K562 (cell line): ENCODE data around the gene GZMM. TPM values are rescaled to one million over a fixed set of nuclear protein-coding genes. Genes with fewer than 3 reads are reported as not detected.

Experiments
- ATAC-seq: fragments of 200-7000 bp; cut with Tn5 transposase; 3 replicates; pipeline ENCODE4 v1.9.1; 2020; ENCODE audit warnings: moderate library complexity
- BruUV-seq: library from RNA; stranded (reverse); fragments of 400-500 nt; replicated peaks from 2 replicates; lab custom pipeline; 2021; lab: Mats Ljungman, UMichigan
- CTCF ChIA-PET: fragments of 300-600 bp; formaldehyde crosslinking; extraction: SDS; loops from one replicate; lab custom pipeline; 2021; ENCODE audit warnings: low intra/inter-chr PET ratio; lab: Yijun Ruan, JAX
- POLR2A ChIA-PET: fragments of 300-600, 350-650 bp; sonication (Branson Sonifier 250); formaldehyde crosslinking; extraction: SDS; loops from one replicate; lab custom pipeline; 2021; ENCODE audit warnings: antibody characterized with exemption, inconsistent platforms; lab: Yijun Ruan, JAX
- DNase-seq, 4 experiments: peaks; one replicate each; pipeline versions ENCODE4 v3.0.0 to v3.0.0-alpha.2; 2011 to 2018; ENCODE audit warnings: low spot score in 3 of 4, mixed read lengths in 3 of 4; ENCODE audit errors: extremely low read depth in 1 of 4
- FAIRE-seq: peaks from 2 replicates; lab custom pipeline; 2011; peaks lifted over from hg19 to GRCh38; lab: Jason Lieb, UNC
- H2AFZ ChIP-seq: 2 replicates; pipeline ENCODE4 v1.6.0; 2011; ENCODE audit warnings: low read depth, low read length, control low read depth, inconsistent platforms
- H3K27ac ChIP-seq: fragments of 200-600 bp; 3 replicates; pipeline ENCODE4 v1.8.0; 2011; ENCODE audit warnings: low read depth, mild to moderate bottlenecking, control low read depth, inconsistent platforms, low read length, moderate library complexity, mixed read lengths; ENCODE audit errors: extremely low read depth
- H3K27me3 ChIP-seq, 2 experiments: fragments of 300-600 bp in 1 of 2; 2 replicates in 1 of 2; 3 replicates in 1 of 2; pipeline versions ENCODE4 v1.6.0 to v1.8.0; 2011; ENCODE audit warnings: inconsistent platforms in 2 of 2, low read length in 2 of 2, mild to moderate bottlenecking in 1 of 2, mixed read lengths in 1 of 2, moderate library complexity in 1 of 2; ENCODE audit not compliant: control insufficient read depth in 2 of 2, insufficient read depth in 2 of 2
- H3K36me3 ChIP-seq: fragments of 300-600 bp; 3 replicates; pipeline ENCODE4 v1.8.0; 2011; ENCODE audit warnings: mild to moderate bottlenecking, low read length, inconsistent platforms; ENCODE audit not compliant: control insufficient read depth, insufficient read depth
- H3K4me1 ChIP-seq, 2 experiments: fragments of 200-600 bp in 1 of 2; replicated peaks in 1 of 2; 2 replicates in 1 of 2; 3 replicates in 1 of 2; pipeline versions ENCODE4 v1.5.1 to v1.8.0; 2011; ENCODE audit warnings: inconsistent platforms in 2 of 2, low read length in 2 of 2, mild to moderate bottlenecking in 1 of 2, mixed read lengths in 1 of 2, moderate library complexity in 1 of 2; ENCODE audit not compliant: control insufficient read depth in 2 of 2, insufficient read depth in 2 of 2
- H3K4me2 ChIP-seq: 2 replicates; pipeline ENCODE4 v1.6.1; 2011; ENCODE audit warnings: low read length, control low read depth, inconsistent platforms, mixed read lengths; ENCODE audit not compliant: insufficient read depth
- H3K4me3 ChIP-seq: fragments of 200-600 bp; sonication (generic), shearing (Covaris generic); 2 replicates; pipeline ENCODE4 v1.5.1; 2016; ENCODE audit warnings: control low read depth, inconsistent platforms
- H3K79me2 ChIP-seq: fragments of 200-600 bp; 3 replicates; pipeline ENCODE4 v1.8.0; 2011; ENCODE audit warnings: low read length, inconsistent platforms; ENCODE audit not compliant: control insufficient read depth, insufficient read depth
- H3K9ac ChIP-seq, 2 experiments: 2 replicates each; pipeline versions ENCODE4 v1.6.0 to v1.6.1; 2011; ENCODE audit warnings: low read depth in 2 of 2, low read length in 2 of 2, control low read depth in 1 of 2, inconsistent platforms in 1 of 2, mild to moderate bottlenecking in 1 of 2, mixed read lengths in 1 of 2; ENCODE audit not compliant: insufficient read depth in 1 of 2
- H3K9me1 ChIP-seq: one replicate; pipeline ENCODE4 v1.6.0; 2011; ENCODE audit warnings: inconsistent platforms, mild to moderate bottlenecking, low read length, moderate library complexity; ENCODE audit not compliant: control insufficient read depth, insufficient read depth
- H3K9me3 ChIP-seq: replicated peaks from 2 replicates; pipeline ENCODE4 v1.5.1; 2011; ENCODE audit warnings: low read depth, low read length, inconsistent platforms; ENCODE audit not compliant: control insufficient read depth, insufficient read depth
- H4K20me1 ChIP-seq: replicated peaks from 2 replicates; pipeline ENCODE4 v1.6.1; 2011; ENCODE audit warnings: low read length, inconsistent platforms, mixed read lengths; ENCODE audit not compliant: control insufficient read depth, insufficient read depth
- CXXC5 ChIP-seq: fragments of 250-450 bp; sonication (Bioruptor Pico); IDR thresholded peaks from 2 replicates; pipeline ENCODE4 v1.8.0; 2022; ENCODE audit warnings: inconsistent platforms, mild to moderate bottlenecking, moderate library complexity
- E2F6 ChIP-seq, 2 experiments: IDR thresholded peaks; 2 replicates each; pipeline ENCODE4 v1.6.1; 2011; ENCODE audit warnings: borderline replicate concordance in 1 of 2, control low read depth in 1 of 2, low read depth in 1 of 2, low read length in 1 of 2, mild to moderate bottlenecking in 1 of 2, mixed read lengths in 1 of 2, moderate library complexity in 1 of 2; ENCODE audit not compliant: insufficient read depth in 1 of 2, insufficient read length in 1 of 2, poor library complexity in 1 of 2, severe bottlenecking in 1 of 2; ENCODE audit errors: extremely low read depth in 1 of 2
- FOXM1 ChIP-seq, 2 experiments: fragments of 450-650 bp in 1 of 2; sonication (generic) in 1 of 2; formaldehyde crosslinking in 1 of 2; IDR thresholded peaks; 2 replicates each; pipeline versions ENCODE4 v1.6.1 to v1.9.0; 2017 to 2022; ENCODE audit warnings: low read depth in 2 of 2, mild to moderate bottlenecking in 2 of 2, missing genetic modification reagents in 1 of 2, moderate library complexity in 1 of 2
- RB1 ChIP-seq: fragments of 450-650 bp; IDR thresholded peaks from 2 replicates; pipeline ENCODE4 v1.6.1; 2017; ENCODE audit warnings: low read depth, mild to moderate bottlenecking
- RBFOX2 ChIP-seq: fragments of 200-400 bp; formaldehyde crosslinking; IDR thresholded peaks from 2 replicates; pipeline ENCODE4 v1.6.1; 2017; ENCODE audit warnings: low read depth, mild to moderate bottlenecking, low read length, moderate library complexity
- ZNF143 ChIP-seq: sonication (generic); formaldehyde crosslinking; IDR thresholded peaks from 2 replicates; pipeline ENCODE4 v1.9.0; 2022; ENCODE audit warnings: mild to moderate bottlenecking, missing genetic modification reagents
- ZNF24 ChIP-seq: fragments of 450-650 bp; IDR thresholded peaks from 2 replicates; pipeline ENCODE4 v1.6.1; 2016
- WGBS: fragments of 100-300 bp; shearing (Covaris generic); methylation state at CpG from one replicate; pipeline ENCODE4 v1.1.6; 2016; ENCODE audit warnings: low coverage, mixed read lengths; ENCODE audit not compliant: insufficient coverage; ENCODE audit errors: missing lambda C conversion rate; 5-methylcytosine and 5-hydroxymethylcytosine counted together
- in situ Hi-C: fragments of 300-500 bp; cut with MboI; formaldehyde crosslinking; loops from 4 replicates; pipeline ENCODE4 v1.15.0; 2018; ENCODE audit warnings: inconsistent platforms, mixed read lengths
- intact Hi-C: fragments of 100-400 bp; cut with micrococcal nuclease; formaldehyde crosslinking; loops from 2 replicates; pipeline ENCODE4 v1.14.2; 2022
- polyA plus RNA-seq, 8 experiments: library from polyadenylated mRNA; depleted of rRNA in 4 of 8; stranded (reverse) in 5 of 8; unstranded in 3 of 8; fragments of >200 nt; fragmentation: Nextera tagmentation in 2 of 8; fragmentation: Illumina TruSeq in 1 of 8; extraction: Ambion mirVana in 2 of 8; extraction: Trizol in 1 of 8; gene quantifications; 2 replicates each; pipeline versions ENCODE4 v1.2.1 to v1.2.3, GENCODE V29; 2011 to 2014; ENCODE audit warnings: inconsistent platforms in 1 of 8, missing spikeins in 1 of 8
- total RNA-seq, 7 experiments: library from RNA; depleted of rRNA in 6 of 7; stranded (reverse); fragments of >200 nt in 6 of 7; fragmentation: Illumina TruSeq in 2 of 7; extraction: Trizol in 2 of 7; gene quantifications; 2 replicates each; pipeline versions ENCODE4 v1.2.1 to v1.2.3, GENCODE V29; 2011 to 2021; ENCODE audit warnings: low replicate concordance in 1 of 7
- TF ChIP-seq, protein P1 (sequence below), 2 experiments: IDR thresholded peaks; 2 replicates each; pipeline ENCODE4 v1.6.1; 2012; ENCODE audit warnings: improper control_type of control experiment in 2 of 2, low read depth in 2 of 2, low read length in 2 of 2, borderline replicate concordance in 1 of 2

The GZMM gene
- total and polyA plus RNA-seq, 9 of the 15 experiments (the other 6 are each of a cell fraction or from before 2014, with no cell fraction given): 0.08 to 2.6 (median 0.70) TPM; not detected in 2

GRCh38 chr19:590396-590745 is 46.5 kb downstream of the GZMM start:
- CTCF ChIA-PET: no interaction called here
- peaks cover 17% of the 10 kb centered on the region; the same call in 1 of the 2 replicates for H4K20me1 ChIP-seq
- H3K9me1 ChIP-seq: no peaks in the 10 kb centered on the region
- H3K4me2 ChIP-seq: no peak overlapping the region
- FAIRE-seq: no peak
- DNase-seq: peak in 2 of 4 experiments; percentile 36 to 69
- no peaks in the 10 kb centered on the region for H3K9me3 ChIP-seq
- H3K27ac ChIP-seq: no peak overlapping the region
- H3K4me3 ChIP-seq: peak overlapping the region; percentile 28; the same call in 1 of the 2 replicates
- WGBS: 1% methylated on average over 22 of the region's 50 CpGs
- H3K36me3 ChIP-seq: no peaks in the 10 kb centered on the region
- peak; percentile 29 for ATAC-seq
- POLR2A ChIA-PET: interaction anchor here (0.9 kb wide), 1 partner anchor 16 kb away, joined by 4 read pairs; no protein-coding TSS in a partner anchor
- peak overlapping the region in 1 of 2 experiments; percentile 71; a peak in 2 of 4 replicates for H3K9ac ChIP-seq
- no TSS peak for BruUV-seq
- in situ Hi-C loops: no loop called here
- H3K27me3 ChIP-seq: peaks cover 8 to 27% of the 10 kb centered on the region in 2 experiments; a peak in 4 of 5 replicates
- H2AFZ ChIP-seq: no peak overlapping the region
- H3K4me1 ChIP-seq: peaks cover 3 to 80% of the 10 kb centered on the region in 2 experiments; a peak in 3 of 5 replicates
- intact Hi-C loops: no loop called here
- H3K79me2 ChIP-seq: no peaks in the 10 kb centered on the region
- TF ChIP-seq, protein P1, sequence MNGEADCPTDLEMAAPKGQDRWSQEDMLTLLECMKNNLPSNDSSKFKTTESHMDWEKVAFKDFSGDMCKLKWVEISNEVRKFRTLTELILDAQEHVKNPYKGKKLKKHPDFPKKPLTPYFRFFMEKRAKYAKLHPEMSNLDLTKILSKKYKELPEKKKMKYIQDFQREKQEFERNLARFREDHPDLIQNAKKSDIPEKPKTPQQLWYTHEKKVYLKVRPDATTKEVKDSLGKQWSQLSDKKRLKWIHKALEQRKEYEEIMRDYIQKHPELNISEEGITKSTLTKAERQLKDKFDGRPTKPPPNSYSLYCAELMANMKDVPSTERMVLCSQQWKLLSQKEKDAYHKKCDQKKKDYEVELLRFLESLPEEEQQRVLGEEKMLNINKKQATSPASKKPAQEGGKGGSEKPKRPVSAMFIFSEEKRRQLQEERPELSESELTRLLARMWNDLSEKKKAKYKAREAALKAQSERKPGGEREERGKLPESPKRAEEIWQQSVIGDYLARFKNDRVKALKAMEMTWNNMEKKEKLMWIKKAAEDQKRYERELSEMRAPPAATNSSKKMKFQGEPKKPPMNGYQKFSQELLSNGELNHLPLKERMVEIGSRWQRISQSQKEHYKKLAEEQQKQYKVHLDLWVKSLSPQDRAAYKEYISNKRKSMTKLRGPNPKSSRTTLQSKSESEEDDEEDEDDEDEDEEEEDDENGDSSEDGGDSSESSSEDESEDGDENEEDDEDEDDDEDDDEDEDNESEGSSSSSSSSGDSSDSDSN (IDR thresholded peaks at IDR 0.05; ENCODE audit: borderline replicate concordance in 1 of 2, low read depth in 2 of 2, low read length in 2 of 2): peak in 1 of 2 experiments; percentile 51; a peak in 1 of 4 replicates
- no peak for TF ChIP-seq ZNF24
- peak; percentile 45 to 86 for TF ChIP-seq E2F6 (IDR thresholded peaks at IDR 0.05; ENCODE audit: borderline replicate concordance in 1 of 2, extremely low read depth in 1 of 2, insufficient read depth in 1 of 2, insufficient read length in 1 of 2, low read depth in 1 of 2, low read length in 1 of 2, poor library complexity in 1 of 2, severe bottlenecking in 1 of 2)
- 0 out of 2 replicates have a peak, but pooled peaks have one; percentile 11 for TF ChIP-seq RB1
- no peak for TF ChIP-seq ZNF143 (CRISPR knock-in tag)
- peak; percentile 13; the same call in 1 of the 2 replicates for TF ChIP-seq RBFOX2
- peak; percentile 35; the same call in 1 of the 2 replicates for TF ChIP-seq CXXC5
- no peak for TF ChIP-seq FOXM1 (IDR thresholded peaks at IDR 0.05; ENCODE audit: low read depth)
- TF ChIP-seq FOXM1 (CRISPR knock-in tag; IDR thresholded peaks at IDR 0.05; ENCODE audit: low read depth): 0 out of 2 replicates have a peak, but pooled peaks have one; percentile 3
